Endothelial cell of umbilical vein (primary cell): Measurements from ENCODE around the gene FOLR3.

ENCODE experiments used
- GATA2 ChIP-seq: IDR thresholded peaks from 2 replicates; pipeline ENCODE4 v1.7.0; 2011; ENCODE audit warnings: low read depth, mild to moderate bottlenecking, moderate library complexity, mixed read lengths, low read length; ENCODE audit not compliant: insufficient read length, insufficient read depth
- POLR2A ChIP-seq: IDR thresholded peaks from 2 replicates; pipeline ENCODE4 v1.6.1; 2012; ENCODE audit warnings: low read depth, mild to moderate bottlenecking, control low read depth, low read length
- POLR2AphosphoS5 ChIP-seq: IDR thresholded peaks from 2 replicates; pipeline ENCODE4 v1.6.1; 2012; ENCODE audit warnings: low read depth, mild to moderate bottlenecking, control low read depth, low read length, moderate library complexity; ENCODE audit not compliant: insufficient read depth

GRCh38 chr11:72114570-72114969 is 21.0 kb upstream of the FOLR3 start:
- TF ChIP-seq POLR2A (no peak), POLR2AphosphoS5 (no peak), GATA2 (no peak)
